Measurements from ENCODE around the gene MAMLD1.

The MAMLD1 gene

DNA sequence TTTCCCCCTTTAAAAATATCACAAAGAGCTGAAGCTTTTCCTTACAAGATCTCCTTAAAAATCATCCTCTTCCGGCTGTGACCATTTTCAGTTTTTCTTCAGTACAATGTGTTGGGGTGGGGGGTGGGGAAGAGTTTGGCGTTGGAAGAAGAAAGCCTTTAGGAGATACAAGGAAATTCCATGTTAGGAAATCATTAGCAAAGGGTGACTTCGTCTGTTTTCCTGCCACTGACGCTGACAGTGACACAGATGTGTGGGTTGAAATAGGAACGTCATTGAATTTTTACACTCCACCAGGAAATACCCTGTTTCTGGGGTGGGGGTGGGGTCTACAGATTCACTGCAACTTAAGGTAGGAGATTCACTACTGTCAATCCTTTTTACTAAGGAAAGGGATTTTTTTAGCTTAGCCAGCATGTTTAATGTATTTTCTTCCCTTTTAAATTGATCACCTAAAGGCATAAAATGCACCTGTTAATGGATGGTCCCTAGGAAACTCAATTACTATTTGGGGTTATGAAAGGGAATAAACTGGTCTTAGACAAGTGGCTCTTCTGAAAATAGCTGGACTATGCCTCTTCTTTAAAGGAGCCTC lies 3.9 kb downstream of the MAMLD1 start:
- no peaks in the 10 kb centered on the region for H3K9me3 ChIP-seq (ENCODE audit: insufficient read depth, low read depth, low read length)

DNA sequence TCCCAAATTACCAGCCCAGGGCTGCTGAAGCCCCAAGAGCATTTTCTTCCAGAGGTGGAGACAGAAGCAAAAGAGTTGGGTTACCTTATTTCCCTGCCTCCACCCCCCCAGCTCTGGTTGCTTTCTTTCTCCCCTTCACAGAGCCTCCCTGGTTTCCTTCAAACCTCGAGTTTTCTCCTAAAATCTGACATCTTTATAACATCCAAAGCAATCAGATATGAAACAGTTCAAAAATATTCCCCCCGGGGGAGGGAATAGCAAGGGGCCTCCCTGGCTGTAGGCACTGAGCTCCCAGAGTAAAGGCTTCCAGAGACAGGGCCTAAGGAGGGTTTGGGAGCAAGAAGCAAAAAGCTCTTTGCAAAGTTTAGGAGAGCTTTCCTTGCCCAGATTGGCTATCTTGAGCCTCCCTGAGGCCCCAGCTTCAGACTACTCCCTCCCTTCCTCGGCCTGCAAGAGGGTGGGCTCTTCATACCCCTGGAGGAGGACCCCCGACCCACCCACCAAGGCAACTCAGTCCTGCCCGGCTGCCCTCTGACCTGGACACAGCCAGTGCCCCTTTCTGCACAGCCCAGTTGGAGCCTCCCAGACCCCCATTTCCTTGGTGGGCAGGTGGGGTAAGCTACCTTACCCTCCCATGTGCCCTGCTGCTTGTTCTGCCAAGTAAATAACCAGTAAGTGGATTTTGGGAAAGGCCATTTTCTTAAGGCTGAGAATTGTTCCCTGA lies 7.6 kb downstream of the MAMLD1 start:
- Histone ChIP-seq H3K27me3 (ENCODE audit: insufficient read depth, low read length) (peaks cover 16% of the 10 kb centered on the region), H3K36me3 (ENCODE audit: insufficient read depth, low read length) (no peaks in the 10 kb centered on the region), H3K4me3 (ENCODE audit: low read length) (no peak overlapping the region), H3K9me3 (ENCODE audit: insufficient read depth, low read depth, low read length) (no peaks in the 10 kb centered on the region), H3K27ac (ENCODE audit: low read depth, low read length) (no peak overlapping the region), H3K4me1 (ENCODE audit: insufficient read depth, low read length) (peaks cover 10% of the 10 kb centered on the region), H3K9ac (ENCODE audit: low read depth, low read length) (no peak overlapping the region)
- WGBS, result 86% methylated on average over 5 of the region's 5 CpGs

More for the DNA sequence above, 3.9 kb downstream of the MAMLD1 start:
- Histone ChIP-seq H3K27me3 (ENCODE audit: insufficient read depth, low read length) (peaks cover 45% of the 10 kb centered on the region), H3K4me1 (ENCODE audit: insufficient read depth, low read length) (peaks cover 4% of the 10 kb centered on the region), H3K36me3 (ENCODE audit: insufficient read depth, low read length) (no peaks in the 10 kb centered on the region), H3K27ac (ENCODE audit: low read depth, low read length) (no peak overlapping the region), H3K9ac (ENCODE audit: low read depth, low read length) (no peak overlapping the region), H3K4me3 (ENCODE audit: low read length) (peak overlapping the region; percentile 60; the same call in 1 of the 2 replicates)
- 3% methylated on average over 3 of the region's 5 CpGs for WGBS

DNA sequence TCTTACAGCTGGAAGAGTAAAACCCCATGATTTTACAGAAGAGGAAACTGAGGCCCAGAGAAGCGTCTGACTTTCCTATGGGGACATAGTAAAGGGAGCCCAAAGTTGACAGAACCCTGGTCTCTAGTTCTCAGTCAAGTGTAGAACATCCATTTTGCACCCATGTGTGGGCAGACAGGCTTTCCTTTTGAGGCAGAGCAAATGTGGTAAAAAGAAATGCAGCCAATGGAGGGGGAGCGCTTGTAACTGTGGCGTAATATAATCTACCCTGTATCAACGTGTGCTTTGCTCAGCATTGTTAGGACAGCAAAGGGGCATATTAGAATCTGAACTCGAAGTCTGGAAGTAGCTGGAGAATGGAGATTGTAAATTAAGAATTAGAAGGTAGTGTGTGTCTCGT lies 8.8 kb downstream of the MAMLD1 start:
- H3K4me3 ChIP-seq (ENCODE audit: low read length), result no peak overlapping the region
- H3K9ac ChIP-seq (ENCODE audit: low read depth, low read length), result no peak overlapping the region
- H3K9me3 ChIP-seq (ENCODE audit: insufficient read depth, low read depth, low read length), result no peaks in the 10 kb centered on the region
- no peaks in the 10 kb centered on the region for H3K36me3 ChIP-seq (ENCODE audit: insufficient read depth, low read length)
- H3K27me3 ChIP-seq (ENCODE audit: insufficient read depth, low read length), result peaks cover 7% of the 10 kb centered on the region
- peaks cover 8% of the 10 kb centered on the region; the same call in 1 of the 2 replicates for H3K4me1 ChIP-seq (ENCODE audit: insufficient read depth, low read length)
- WGBS, result 95% methylated on average over 6 of the region's 6 CpGs
- no peak overlapping the region for H3K27ac ChIP-seq (ENCODE audit: low read depth, low read length)

DNA sequence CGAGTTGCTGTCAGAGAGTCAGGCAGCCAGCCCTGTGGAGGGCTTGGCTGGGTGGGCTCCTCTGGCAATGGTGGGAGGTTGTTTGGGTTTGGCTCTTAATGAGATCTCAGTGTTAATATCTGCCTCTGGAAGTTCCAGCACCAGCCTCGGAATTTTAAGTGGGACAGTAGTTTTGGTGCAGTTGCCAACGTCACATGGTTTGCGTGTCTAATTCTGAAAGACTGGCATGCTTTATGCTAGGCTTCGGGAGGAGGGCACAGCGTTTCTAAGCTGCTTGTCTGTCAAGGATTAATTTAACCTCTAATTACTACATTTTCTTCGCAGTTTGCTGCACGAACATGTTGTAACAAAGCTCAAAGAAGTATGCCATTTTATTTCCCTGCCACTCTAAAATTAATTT lies 9.2 kb downstream of the MAMLD1 start:
- WGBS, result 92% methylated on average over 8 of the region's 8 CpGs

DNA sequence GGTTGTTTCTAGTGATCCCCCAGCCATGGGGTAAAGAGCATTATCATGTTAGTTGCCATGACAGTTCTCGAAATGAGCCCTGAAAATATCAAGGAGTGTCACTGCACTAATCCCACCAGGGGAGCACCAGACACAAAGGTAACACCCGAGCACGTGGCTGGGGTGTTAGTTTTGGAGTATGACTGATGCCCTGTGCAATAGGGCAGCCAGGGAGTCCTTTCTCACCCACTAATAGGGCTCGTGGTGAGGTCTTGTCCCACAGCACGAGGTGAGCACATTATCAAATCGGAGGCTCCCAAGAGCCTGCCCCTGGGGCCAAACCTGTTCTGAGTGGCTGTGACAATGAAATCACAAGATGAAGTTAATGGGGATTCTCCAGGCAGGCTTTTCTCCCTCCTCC lies 9.6 kb downstream of the MAMLD1 start:
- Histone ChIP-seq H3K27me3 (ENCODE audit: insufficient read depth, low read length) (peaks cover 2% of the 10 kb centered on the region; the same call in 1 of the 2 replicates), H3K4me3 (ENCODE audit: low read length) (no peak overlapping the region), H3K36me3 (ENCODE audit: insufficient read depth, low read length) (no peaks in the 10 kb centered on the region), H3K27ac (ENCODE audit: low read depth, low read length) (no peak overlapping the region), H3K9me3 (ENCODE audit: insufficient read depth, low read depth, low read length) (no peaks in the 10 kb centered on the region), H3K4me1 (ENCODE audit: insufficient read depth, low read length) (peaks cover 11% of the 10 kb centered on the region; the same call in 1 of the 2 replicates), H3K9ac (ENCODE audit: low read depth, low read length) (no peak overlapping the region)
- 94% methylated on average over 4 of the region's 6 CpGs for WGBS

More for the DNA sequence above, 9.2 kb downstream of the MAMLD1 start:
- peaks cover 9% of the 10 kb centered on the region; the same call in 1 of the 2 replicates for H3K4me1 ChIP-seq (ENCODE audit: insufficient read depth, low read length)
- no peak overlapping the region for H3K4me3 ChIP-seq (ENCODE audit: low read length)
- no peaks in the 10 kb centered on the region for H3K9me3 ChIP-seq (ENCODE audit: insufficient read depth, low read depth, low read length)
- H3K36me3 ChIP-seq (ENCODE audit: insufficient read depth, low read length), result no peaks in the 10 kb centered on the region
- H3K9ac ChIP-seq (ENCODE audit: low read depth, low read length), result no peak overlapping the region
- H3K27ac ChIP-seq (ENCODE audit: low read depth, low read length), result no peak overlapping the region
- H3K27me3 ChIP-seq (ENCODE audit: insufficient read depth, low read length), result peaks cover 3% of the 10 kb centered on the region; the same call in 1 of the 2 replicates

DNA sequence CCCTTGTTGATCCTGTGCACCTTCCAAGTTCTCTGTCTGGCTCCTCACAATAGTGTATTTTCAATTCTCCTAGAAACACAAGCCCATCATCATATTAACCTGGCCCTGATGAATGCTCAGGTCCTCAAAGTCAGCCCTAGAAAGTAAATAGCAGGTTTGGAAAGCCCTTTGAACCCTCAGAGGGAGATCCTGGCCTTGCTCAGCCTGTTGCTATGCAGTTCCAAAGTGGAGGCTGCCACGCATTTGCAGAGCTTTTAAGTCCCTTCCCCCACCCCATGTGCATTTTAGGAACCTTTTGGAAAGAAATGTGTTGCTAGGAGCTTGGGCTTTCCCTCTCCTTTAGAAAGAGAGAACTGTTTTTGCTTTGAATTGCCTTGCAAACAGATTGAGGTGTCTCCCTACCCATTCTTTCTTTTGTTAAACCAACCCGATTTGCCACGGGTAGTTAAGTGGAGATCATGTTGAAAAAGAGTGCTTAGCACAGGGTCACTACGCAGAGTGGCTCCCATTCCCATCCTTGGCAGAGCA lies 12.2 kb downstream of the MAMLD1 start:
- Histone ChIP-seq H3K4me1 (ENCODE audit: insufficient read depth, low read length) (peaks cover 11% of the 10 kb centered on the region; the same call in 1 of the 2 replicates), H3K4me3 (ENCODE audit: low read length) (no peak overlapping the region), H3K27ac (ENCODE audit: low read depth, low read length) (no peak overlapping the region), H3K9me3 (ENCODE audit: insufficient read depth, low read depth, low read length) (no peaks in the 10 kb centered on the region), H3K36me3 (ENCODE audit: insufficient read depth, low read length) (no peaks in the 10 kb centered on the region), H3K9ac (ENCODE audit: low read depth, low read length) (no peak overlapping the region), H3K27me3 (ENCODE audit: insufficient read depth, low read length) (peaks cover 2% of the 10 kb centered on the region; the same call in 1 of the 2 replicates)
- WGBS, result 0% methylated on average over 1 of the region's 4 CpGs

DNA sequence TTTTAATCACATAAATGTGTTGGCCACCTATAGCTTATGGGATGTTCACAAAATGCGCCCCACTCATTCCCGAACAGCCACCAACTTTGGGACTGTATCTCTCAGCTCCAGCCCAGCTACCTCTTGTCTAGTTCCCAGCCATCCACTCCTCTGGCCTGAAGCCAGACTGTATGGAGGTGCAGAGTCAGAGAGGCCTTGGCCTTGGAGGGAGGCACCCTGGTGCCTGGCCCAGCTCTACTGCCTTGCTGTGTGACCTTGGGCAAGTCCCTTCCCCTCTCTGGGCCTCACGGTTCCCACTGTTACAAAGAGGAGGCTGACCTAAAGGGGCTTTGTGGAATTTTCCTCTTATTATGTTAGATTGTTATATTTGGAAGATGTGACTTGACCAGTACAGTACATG lies 13.9 kb downstream of the MAMLD1 start:
- Histone ChIP-seq H3K4me1 (ENCODE audit: insufficient read depth, low read length) (peaks cover 14% of the 10 kb centered on the region; the same call in 1 of the 2 replicates), H3K9ac (ENCODE audit: low read depth, low read length) (no peak overlapping the region), H3K9me3 (ENCODE audit: insufficient read depth, low read depth, low read length) (no peaks in the 10 kb centered on the region), H3K27ac (ENCODE audit: low read depth, low read length) (no peak overlapping the region), H3K27me3 (ENCODE audit: insufficient read depth, low read length) (peaks cover 2% of the 10 kb centered on the region; the same call in 1 of the 2 replicates), H3K36me3 (ENCODE audit: insufficient read depth, low read length) (no peaks in the 10 kb centered on the region), H3K4me3 (ENCODE audit: low read length) (no peak overlapping the region)
- WGBS, result 81% methylated on average over 3 of the region's 3 CpGs

DNA sequence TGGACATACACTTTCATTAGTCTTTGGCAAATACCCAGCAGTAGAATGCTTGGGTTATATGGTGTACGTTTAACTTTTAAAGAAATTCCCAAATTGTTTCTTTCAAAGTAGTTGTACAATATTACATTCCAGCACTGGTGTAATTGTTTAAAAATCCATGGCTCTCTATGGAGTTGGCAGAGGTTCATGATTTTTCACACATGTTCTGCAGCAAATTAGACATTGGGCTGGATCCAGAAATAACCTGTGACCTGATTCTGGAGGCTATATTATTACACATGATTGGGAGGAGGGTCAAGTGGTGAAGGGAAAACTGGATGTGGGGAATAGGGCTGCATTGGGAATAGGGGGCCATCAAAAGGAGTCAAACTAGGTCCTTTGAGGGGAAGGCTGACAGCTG lies 41.9 kb downstream of the MAMLD1 start:
- H3K27me3 ChIP-seq (ENCODE audit: insufficient read depth, low read length), result no peaks in the 10 kb centered on the region
- no peaks in the 10 kb centered on the region for H3K4me1 ChIP-seq (ENCODE audit: insufficient read depth, low read length)
- WGBS, result no CpG with 5 or more reads among the region's 1 CpG
- H3K9ac ChIP-seq (ENCODE audit: low read depth, low read length), result no peak overlapping the region
- H3K27ac ChIP-seq (ENCODE audit: low read depth, low read length), result no peak overlapping the region
- no peaks in the 10 kb centered on the region for H3K36me3 ChIP-seq (ENCODE audit: insufficient read depth, low read length)
- H3K4me3 ChIP-seq (ENCODE audit: low read length), result no peak overlapping the region
- no peaks in the 10 kb centered on the region for H3K9me3 ChIP-seq (ENCODE audit: insufficient read depth, low read depth, low read length)

DNA sequence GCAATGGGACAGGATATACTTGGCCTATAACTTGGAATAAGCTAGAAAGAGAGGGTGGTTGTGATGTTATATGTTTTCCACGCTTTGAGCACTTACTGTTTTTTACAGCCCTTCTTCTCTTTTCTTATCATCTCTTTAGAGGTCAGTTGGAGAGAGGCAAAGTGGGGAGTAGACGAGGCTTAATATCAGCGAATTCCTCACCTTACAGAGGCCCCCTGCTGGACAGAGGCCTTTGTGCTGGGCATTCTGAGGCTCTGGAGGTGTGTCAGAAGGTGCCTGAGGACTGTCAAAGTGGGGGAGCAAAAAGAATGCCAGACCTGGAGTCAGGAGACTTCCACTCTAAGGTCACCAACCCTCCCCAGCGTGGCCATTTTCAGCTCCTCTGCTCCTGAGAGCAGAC lies 42.5 kb downstream of the MAMLD1 start:
- H3K27me3 ChIP-seq (ENCODE audit: insufficient read depth, low read length), result no peaks in the 10 kb centered on the region
- no peaks in the 10 kb centered on the region for H3K36me3 ChIP-seq (ENCODE audit: insufficient read depth, low read length)
- no peak overlapping the region for H3K9ac ChIP-seq (ENCODE audit: low read depth, low read length)
- no CpG with 5 or more reads among the region's 4 CpGs for WGBS
- no peak overlapping the region for H3K4me3 ChIP-seq (ENCODE audit: low read length)
- H3K9me3 ChIP-seq (ENCODE audit: insufficient read depth, low read depth, low read length), result no peaks in the 10 kb centered on the region
- no peak overlapping the region for H3K27ac ChIP-seq (ENCODE audit: low read depth, low read length)
- H3K4me1 ChIP-seq (ENCODE audit: insufficient read depth, low read length), result no peaks in the 10 kb centered on the region

DNA sequence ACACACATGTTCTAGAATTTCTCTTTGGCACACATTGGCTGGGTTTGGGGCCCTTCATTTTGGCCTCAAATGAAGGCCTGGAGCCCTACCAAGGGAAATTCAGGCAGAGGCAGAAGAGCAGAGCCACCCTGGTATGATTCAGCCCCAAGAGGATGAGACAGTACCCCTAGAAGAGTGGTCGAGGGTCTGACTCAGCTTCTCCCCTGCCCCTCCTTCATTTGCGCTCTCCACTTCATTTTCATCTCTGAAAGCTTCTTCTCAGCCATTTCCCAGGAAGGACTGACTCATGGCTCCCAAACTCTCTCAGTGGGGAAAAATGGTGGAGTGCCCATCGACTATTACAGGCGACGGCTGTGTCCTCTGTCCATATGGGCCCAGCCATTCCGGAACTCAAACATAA lies 43.5 kb downstream of the MAMLD1 start:
- Histone ChIP-seq H3K27ac (ENCODE audit: low read depth, low read length) (no peak overlapping the region), H3K4me3 (ENCODE audit: low read length) (no peak overlapping the region), H3K9ac (ENCODE audit: low read depth, low read length) (no peak overlapping the region), H3K4me1 (ENCODE audit: insufficient read depth, low read length) (no peaks in the 10 kb centered on the region), H3K27me3 (ENCODE audit: insufficient read depth, low read length) (no peaks in the 10 kb centered on the region), H3K36me3 (ENCODE audit: insufficient read depth, low read length) (no peaks in the 10 kb centered on the region), H3K9me3 (ENCODE audit: insufficient read depth, low read depth, low read length) (no peaks in the 10 kb centered on the region)
- 91% methylated on average over 5 of the region's 6 CpGs for WGBS

DNA sequence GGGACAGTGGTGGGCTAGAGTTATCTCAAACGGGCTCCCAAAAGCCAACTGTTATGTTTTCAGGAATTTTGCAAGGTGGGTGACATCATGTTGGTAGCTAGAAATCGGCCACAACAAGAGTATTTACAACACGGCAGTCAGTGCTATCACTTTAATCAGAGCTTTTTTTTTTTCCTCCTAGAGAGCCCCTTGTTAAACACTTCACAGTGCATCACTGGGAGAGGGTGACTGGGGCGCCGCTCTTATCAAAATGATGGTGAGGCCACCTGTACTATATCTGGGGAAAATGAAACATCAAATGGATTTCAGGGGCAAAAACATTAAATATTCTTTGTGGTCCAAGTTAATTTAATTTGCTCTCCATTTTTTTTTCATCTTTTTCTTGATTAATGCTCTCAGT lies 44.9 kb downstream of the MAMLD1 start:
- no peak overlapping the region for H3K4me3 ChIP-seq (ENCODE audit: low read length)
- no peaks in the 10 kb centered on the region for H3K4me1 ChIP-seq (ENCODE audit: insufficient read depth, low read length)
- H3K9me3 ChIP-seq (ENCODE audit: insufficient read depth, low read depth, low read length), result no peaks in the 10 kb centered on the region
- no peak overlapping the region for H3K9ac ChIP-seq (ENCODE audit: low read depth, low read length)
- WGBS, result 85% methylated on average over 5 of the region's 5 CpGs
- H3K36me3 ChIP-seq (ENCODE audit: insufficient read depth, low read length), result no peaks in the 10 kb centered on the region
- H3K27ac ChIP-seq (ENCODE audit: low read depth, low read length), result no peak overlapping the region
- no peaks in the 10 kb centered on the region for H3K27me3 ChIP-seq (ENCODE audit: insufficient read depth, low read length)

All from HUES64 (cell line).